Upper lobe of right lung (tissue), 1 donor: ENCODE measurements around the gene GDF15. TPM values are rescaled to one million over a fixed set of nuclear protein-coding genes. Genes with fewer than 3 reads are reported as not detected.
A peak's percentile ranks its signal among the peaks of the same experiment; 100 is the strongest.
"Not testable (repeated sequence)": the region's sequence is repeated elsewhere in the genome, so short reads cannot be mapped to it uniquely, and the experiment has no call there.

Experiments used
- ATAC-seq: fragments of 200-7000 bp; cut with Tn5 transposase; one replicate; pipeline ENCODE4 v1.9.1; 2020; ENCODE audit warnings: mild to moderate bottlenecking, moderate library complexity
- DNase-seq: peaks from one replicate; pipeline ENCODE4 v3.0.0-alpha.2; 2020
- H3K27ac ChIP-seq: fragments of 200-600 bp; one replicate; pipeline ENCODE4 v1.8.0; 2022
- H3K27me3 ChIP-seq: fragments of 200-600 bp; one replicate; pipeline ENCODE4 v1.8.0; 2022; ENCODE audit warnings: mild to moderate bottlenecking
- H3K36me3 ChIP-seq: fragments of 200-600 bp; one replicate; pipeline ENCODE4 v1.8.0; 2022
- H3K4me1 ChIP-seq: fragments of 200-600 bp; one replicate; pipeline ENCODE4 v1.8.0; 2022
- H3K4me3 ChIP-seq: fragments of 200-600 bp; one replicate; pipeline ENCODE4 v1.8.0; 2022; ENCODE audit warnings: mild to moderate bottlenecking
- H3K9me3 ChIP-seq: fragments of 200-600 bp; one replicate; pipeline ENCODE4 v1.8.0; 2022
- CTCF ChIP-seq: fragments of 200-600 bp; IDR thresholded peaks from one replicate; pipeline ENCODE4 v1.8.0; 2022; ENCODE audit warnings: antibody characterized with exemption
- intact Hi-C: fragments of 100-400 bp; cut with DNase I; formaldehyde crosslinking; loops from one replicate; pipeline ENCODE4 v1.11.0; 2022
- total RNA-seq: library from RNA; stranded (reverse); fragmentation: NEBNext Ultra II Directional; extraction: Animal tissue kit (Norgen Biotek cat#: 25700); gene quantifications from one replicate; pipeline ENCODE4 v1.2.1, GENCODE V29; 2021
- donor health status: DM: no; HTN: yes; CAD: no; lungs with severe emphysema.

Gene GDF15
- total RNA-seq, 1 donor from 2014 or later, result 105 TPM

DNA sequence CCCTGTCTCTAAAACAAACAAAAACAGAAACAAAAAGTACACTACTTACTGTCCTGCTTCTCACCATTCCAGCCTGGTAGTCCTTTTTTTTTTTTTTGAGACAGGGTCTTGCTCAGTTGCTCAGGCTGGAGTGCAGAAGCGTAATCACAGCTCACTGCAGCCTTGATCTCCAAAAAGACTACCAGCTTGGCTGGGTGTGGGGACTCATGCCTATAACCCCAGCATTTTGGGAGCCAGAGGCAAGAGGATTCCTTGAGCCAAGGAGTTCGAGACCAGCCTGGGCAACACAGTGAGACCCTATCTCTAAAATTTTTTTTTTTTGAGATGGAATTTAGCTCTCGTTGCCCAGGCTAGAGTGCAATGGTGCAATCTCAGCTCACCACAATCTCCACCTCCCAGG lies 5.1 kb upstream of the GDF15 start:
- Histone ChIP-seq H3K27ac (peak overlapping the region; percentile 76), H3K4me1 (peaks cover 33% of the 10 kb centered on the region), H3K27me3 (no peaks in the 10 kb centered on the region), H3K9me3 (no peaks in the 10 kb centered on the region), H3K36me3 (no peaks in the 10 kb centered on the region), H3K4me3 (no peak overlapping the region)
- ATAC-seq, result no peak
- no peak for DNase-seq
- TF ChIP-seq CTCF, result no peak
- intact Hi-C loops, result no loop called here

- H3K4me3 ChIP-seq, H3K36me3 ChIP-seq, intact Hi-C loops, H3K27ac ChIP-seq, H3K9me3 ChIP-seq, DNase-seq, H3K27me3 ChIP-seq, ATAC-seq: not testable (repeated sequence)
- peaks cover 33% of the 10 kb centered on the region for H3K4me1 ChIP-seq
Observed at GRCh38 chr19:18383622-18384021, 2.3 kb upstream of the GDF15 start.

GRCh38 chr19:18384775-18385174 lies 1.2 kb upstream of the GDF15 start:
- DNase-seq (no peak), ATAC-seq (no peak)
- H3K27me3 ChIP-seq, result no peaks in the 10 kb centered on the region
- no peak overlapping the region for H3K4me3 ChIP-seq
- peaks cover 29% of the 10 kb centered on the region for H3K4me1 ChIP-seq
- peaks cover 8% of the 10 kb centered on the region for H3K36me3 ChIP-seq
- H3K27ac ChIP-seq, result no peak overlapping the region
- intact Hi-C loops, result no loop called here
- no peak for TF ChIP-seq CTCF
- H3K9me3 ChIP-seq, result no peaks in the 10 kb centered on the region

- intact Hi-C loops, result no loop called here
Observed at GRCh38 chr19:18385359-18385674, 641 bp upstream of the GDF15 start.

DNA sequence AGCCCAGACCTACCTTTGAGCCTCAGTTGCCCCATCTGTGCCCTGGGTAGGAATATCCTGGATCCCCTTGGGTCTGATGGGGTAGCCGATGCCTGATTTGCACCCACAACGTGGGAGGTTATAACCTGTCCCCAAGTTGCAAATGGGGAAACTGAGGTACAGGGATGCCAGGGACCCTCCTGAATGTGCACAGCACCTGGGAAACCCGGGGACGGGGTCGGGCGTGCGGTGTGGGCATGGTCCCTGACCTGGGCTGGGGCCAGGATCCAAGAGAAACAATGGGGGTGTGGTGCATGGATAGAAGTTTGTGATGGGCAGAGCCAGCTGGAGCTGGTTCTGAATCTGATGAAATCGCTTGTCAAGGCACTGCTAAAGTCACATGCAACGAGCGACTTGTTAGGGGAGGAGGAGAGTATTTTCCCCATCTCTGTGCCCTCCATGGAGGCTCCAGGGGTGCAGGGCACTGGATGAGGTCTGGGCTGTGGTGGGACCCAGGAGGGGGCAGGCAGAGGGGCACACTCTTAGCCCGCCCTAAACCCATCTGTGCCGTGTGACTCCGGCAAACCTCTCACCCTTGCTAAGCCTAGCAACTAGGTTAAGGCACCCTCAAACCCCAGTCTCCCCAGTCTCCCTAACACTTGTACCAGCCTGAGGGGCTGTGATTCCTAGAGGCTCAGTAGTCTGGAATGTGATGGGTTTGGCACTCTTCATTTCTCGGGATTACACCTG lies 749 bp downstream of the GDF15 start:
- no peak for TF ChIP-seq CTCF
- peak overlapping the region; percentile 56 for H3K4me3 ChIP-seq
- peak overlapping the region; percentile 68 for H3K27ac ChIP-seq
- peaks cover 11% of the 10 kb centered on the region for H3K36me3 ChIP-seq
- no peaks in the 10 kb centered on the region for H3K27me3 ChIP-seq
- peaks cover 19% of the 10 kb centered on the region for H3K4me1 ChIP-seq
- H3K9me3 ChIP-seq, result no peaks in the 10 kb centered on the region
- intact Hi-C loops, result no loop called here
- ATAC-seq (peak; percentile 2), DNase-seq (no peak)

More at GRCh38 chr19:18385359-18385674, 641 bp upstream of the GDF15 start:
- Histone ChIP-seq H3K4me1 (peaks cover 26% of the 10 kb centered on the region), H3K9me3 (no peaks in the 10 kb centered on the region), H3K27me3 (no peaks in the 10 kb centered on the region), H3K27ac (no peak overlapping the region), H3K4me3 (peak overlapping the region; percentile 56), H3K36me3 (peaks cover 11% of the 10 kb centered on the region)
- no peak for TF ChIP-seq CTCF
- no peak for DNase-seq
- ATAC-seq, result no peak

DNA sequence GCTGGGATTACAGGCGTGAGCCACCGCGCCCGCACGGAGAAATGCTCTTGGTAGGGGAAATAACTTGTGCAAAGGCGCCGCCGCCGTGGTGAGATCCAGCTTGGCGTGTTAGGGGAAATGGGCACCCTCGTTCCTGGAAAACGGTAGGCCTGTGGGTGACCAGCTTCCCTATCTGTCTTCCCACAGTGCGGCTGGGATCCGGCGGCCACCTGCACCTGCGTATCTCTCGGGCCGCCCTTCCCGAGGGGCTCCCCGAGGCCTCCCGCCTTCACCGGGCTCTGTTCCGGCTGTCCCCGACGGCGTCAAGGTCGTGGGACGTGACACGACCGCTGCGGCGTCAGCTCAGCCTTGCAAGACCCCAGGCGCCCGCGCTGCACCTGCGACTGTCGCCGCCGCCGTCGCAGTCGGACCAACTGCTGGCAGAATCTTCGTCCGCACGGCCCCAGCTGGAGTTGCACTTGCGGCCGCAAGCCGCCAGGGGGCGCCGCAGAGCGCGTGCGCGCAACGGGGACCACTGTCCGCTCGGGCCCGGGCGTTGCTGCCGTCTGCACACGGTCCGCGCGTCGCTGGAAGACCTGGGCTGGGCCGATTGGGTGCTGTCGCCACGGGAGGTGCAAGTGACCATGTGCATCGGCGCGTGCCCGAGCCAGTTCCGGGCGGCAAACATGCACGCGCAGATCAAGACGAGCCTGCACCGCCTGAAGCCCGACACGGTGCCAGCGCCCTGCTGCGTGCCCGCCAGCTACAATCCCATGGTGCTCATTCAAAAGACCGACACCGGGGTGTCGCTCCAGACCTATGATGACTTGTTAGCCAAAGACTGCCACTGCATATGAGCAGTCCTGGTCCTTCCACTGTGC lies 2.4 kb downstream of the GDF15 start:
- ATAC-seq (peak; percentile 88), DNase-seq (peak; percentile 91)
- Histone ChIP-seq H3K4me3 (peak overlapping the region; percentile 56), H3K9me3 (no peaks in the 10 kb centered on the region), H3K4me1 (peaks cover 9% of the 10 kb centered on the region), H3K27me3 (no peaks in the 10 kb centered on the region), H3K36me3 (peaks cover 11% of the 10 kb centered on the region), H3K27ac (peak overlapping the region; percentile 58)
- intact Hi-C loops, result no loop called here
- peak; percentile 100 for TF ChIP-seq CTCF
